Activated CD4-positive, CD25-positive, alpha-beta regulatory T cell treated with anti-CD3 and anti-CD28 coated beads, Interleukin-2, amount 50 U/mL, for 16 hours (primary cell): ENCODE data around the gene PLA1A.

Experiments
- DNase-seq: peaks from one replicate; pipeline ENCODE4 v3.0.0-alpha.2; 2020; ENCODE audit warnings: low read depth, low spot score

Gene PLA1A

DNA sequence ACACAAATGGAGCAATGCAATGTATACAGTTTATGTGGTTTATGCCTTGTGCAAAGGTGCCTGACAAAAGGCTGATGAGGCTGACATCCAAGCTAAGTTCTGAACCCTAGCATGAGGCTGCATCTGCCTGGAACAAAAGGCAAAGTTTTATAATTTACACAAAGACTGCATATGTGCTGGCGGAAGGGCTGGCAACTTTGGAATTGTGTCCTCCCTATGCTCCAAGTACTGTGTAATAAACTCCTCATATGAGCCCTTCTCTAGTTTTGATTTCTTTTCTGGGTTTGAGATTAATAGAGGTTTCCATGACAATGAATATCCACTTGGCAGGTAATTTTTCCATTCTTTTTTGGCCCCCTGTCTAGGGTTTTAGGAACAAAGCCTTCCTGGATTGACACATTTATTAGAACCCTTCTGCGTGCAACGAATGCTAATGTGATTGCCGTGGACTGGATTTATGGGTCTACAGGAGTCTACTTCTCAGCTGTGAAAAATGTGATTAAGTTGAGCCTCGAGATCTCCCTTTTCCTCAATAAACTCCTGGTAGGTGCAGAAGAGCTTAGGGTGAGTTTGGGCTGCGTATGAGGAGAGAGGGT, 10.8 kb downstream of the PLA1A start:
- DNase-seq, result no peak

DNA sequence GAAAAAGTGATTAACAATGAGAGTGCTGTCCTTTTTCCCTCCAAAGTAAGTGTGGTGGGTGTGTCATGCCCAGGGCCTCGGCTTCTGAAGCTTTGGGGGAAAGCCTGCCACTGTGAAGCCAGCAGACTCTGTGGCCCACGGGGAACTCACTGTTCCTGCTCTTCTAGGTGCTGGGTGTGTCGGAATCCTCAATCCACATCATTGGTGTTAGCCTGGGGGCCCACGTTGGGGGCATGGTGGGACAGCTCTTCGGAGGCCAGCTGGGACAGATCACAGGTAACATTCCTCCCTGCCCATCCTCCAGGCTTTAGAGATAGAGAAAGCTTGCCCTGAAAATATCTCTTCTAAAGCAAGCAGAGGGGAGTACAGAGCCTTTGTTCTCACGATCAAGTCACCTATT, 11.6 kb downstream of the PLA1A start:
- no peak for DNase-seq

DNA sequence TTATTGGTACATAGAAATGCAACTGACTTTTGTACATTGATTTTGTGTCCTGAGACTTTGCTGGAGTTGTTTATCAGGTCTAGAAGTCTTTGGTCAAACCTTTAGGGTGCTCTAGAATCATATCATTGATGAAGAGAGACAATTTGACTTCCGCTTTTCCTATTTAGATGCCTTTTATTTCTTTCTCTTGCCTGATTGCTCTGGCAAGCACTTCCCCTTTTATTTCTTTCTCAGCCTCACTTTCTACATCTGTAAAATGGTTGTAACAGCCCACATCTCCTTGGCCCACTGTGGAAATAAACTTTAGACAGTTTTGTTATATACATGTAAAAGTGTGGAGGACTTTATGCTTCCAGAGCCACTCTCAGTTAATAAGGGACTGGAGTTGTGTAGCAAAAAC, 14.0 kb downstream of the PLA1A start:
- DNase-seq, result no peak

DNA sequence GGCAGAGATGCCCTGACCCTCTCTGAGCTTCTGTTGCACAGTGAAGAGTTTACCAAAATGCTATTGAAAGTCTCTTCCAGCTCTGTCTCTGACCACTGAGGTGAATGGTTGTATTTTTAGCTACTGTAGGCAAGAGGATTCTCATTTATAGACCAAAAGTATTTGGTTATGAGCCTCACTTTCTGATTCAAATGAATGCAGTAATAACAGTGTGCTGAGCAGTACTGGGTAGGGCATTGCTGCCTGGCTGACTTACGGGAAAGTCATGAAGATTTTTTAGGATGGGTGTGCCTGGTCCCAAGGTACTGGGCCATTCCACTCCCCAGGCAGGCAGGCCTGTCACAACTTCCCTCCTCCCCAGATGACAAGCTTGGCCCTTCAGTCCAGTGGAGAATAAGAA, 15.5 kb downstream of the PLA1A start:
- DNase-seq, result no peak

DNA sequence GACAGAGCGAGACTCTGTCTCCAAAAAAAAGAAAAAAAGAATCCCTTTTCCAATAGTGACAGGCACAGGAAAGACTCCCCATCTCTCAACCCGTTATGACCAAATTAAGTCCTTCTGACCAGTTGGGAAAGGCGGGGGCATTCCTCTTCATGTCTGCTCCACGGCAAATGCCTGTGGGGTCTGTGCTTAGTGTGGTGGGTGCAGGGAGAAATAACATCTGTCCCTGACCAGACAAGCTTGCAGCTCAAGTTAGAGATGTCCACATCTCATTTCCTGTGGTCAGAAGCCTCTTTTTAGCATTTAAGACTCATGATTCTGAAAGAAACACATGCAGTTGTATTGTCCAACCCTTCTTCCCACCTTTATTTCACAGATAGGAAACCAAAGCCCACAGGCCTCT, 16.2 kb downstream of the PLA1A start:
- no peak for DNase-seq

DNA sequence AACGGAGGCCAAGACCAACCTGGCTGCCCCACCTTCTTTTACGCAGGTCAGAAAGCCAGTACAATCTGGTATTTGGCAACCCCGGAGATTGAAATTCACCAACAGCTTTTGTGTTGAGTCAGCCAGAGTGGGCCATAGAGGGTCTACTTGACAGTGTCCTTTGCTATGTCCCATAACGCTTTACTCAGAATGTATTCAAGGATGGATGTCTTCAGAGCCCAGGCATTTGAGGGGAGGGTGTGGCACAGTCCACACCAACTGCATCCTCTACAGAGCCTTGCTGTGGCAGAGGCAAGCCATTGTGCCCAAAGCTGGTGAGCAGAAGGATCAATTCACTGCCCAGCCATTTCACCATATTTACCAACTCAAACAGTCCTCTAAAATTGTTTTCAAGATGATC, 18.4 kb downstream of the PLA1A start:
- no peak for DNase-seq

DNA sequence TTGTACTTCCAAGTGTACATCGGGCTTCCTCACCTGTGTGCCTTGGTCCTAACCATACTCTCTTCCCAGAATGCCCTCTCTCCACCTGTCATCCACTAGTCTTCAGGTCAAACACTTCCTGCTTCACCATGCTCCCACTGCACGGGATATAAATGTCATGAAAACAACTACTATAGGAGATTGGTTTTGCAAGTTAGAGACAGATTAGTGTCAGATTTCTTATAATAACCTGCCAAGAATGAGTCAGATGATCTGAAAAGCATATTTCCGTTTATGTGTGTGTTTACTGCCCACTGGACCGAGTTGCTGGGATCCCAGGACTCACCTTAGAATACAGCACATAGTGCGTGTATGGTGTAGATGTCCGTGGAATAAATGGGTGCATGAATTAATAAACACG, 21.4 kb downstream of the PLA1A start:
- no peak for DNase-seq

DNA sequence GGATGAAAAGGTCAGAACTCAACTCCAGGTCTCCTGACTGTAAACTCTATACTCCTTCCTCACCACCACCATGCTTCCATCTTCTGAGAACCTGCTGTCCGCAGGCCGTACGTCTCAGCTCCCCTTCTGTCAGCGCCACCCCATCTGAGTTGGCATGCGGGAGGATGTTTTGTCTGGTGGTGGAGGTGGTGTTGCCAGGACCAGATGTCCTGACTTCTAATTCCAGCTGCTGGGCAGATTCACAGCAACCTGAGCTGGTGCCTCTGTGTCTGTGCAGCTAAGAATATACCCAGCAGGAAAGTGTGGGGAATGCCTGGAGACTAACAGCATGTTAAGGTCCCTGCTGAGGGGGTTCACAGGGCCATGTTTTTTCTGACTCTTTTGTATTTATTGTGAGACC, 23.2 kb downstream of the PLA1A start:
- DNase-seq, result no peak

DNA sequence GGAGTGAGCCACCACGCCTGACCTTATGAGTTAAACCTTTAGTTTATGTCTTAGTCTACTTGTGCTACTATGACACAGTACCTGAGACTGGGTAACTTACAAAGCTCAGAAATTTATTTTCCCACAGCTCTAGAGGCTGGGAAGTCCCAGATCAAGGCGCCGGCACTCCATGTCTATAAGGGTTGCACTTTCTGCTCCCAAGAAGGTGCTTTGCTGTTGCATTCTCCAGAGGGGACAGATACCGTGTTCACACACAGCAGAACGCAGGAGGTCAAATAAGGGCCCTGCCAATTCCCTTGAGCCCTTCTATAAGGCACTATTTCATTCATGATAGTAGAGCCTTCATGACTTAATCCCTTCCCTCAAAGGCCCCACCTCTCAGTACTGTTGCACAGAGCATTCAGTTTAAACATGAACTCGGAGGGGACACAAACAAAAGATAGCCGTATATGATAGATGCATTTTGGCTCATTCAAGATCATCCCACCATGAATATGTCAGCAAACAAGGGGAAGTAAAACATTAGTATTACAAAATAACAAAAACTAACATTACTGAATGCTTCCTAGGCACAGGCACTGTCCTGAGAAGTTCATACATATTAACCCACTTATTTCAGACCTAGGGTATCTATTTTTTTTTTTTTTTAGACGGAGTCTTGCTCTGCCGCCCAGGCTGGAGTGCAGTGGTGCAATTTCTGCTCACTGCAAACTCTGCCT, 26.5 kb downstream of the PLA1A start:
- no peak for DNase-seq

DNA sequence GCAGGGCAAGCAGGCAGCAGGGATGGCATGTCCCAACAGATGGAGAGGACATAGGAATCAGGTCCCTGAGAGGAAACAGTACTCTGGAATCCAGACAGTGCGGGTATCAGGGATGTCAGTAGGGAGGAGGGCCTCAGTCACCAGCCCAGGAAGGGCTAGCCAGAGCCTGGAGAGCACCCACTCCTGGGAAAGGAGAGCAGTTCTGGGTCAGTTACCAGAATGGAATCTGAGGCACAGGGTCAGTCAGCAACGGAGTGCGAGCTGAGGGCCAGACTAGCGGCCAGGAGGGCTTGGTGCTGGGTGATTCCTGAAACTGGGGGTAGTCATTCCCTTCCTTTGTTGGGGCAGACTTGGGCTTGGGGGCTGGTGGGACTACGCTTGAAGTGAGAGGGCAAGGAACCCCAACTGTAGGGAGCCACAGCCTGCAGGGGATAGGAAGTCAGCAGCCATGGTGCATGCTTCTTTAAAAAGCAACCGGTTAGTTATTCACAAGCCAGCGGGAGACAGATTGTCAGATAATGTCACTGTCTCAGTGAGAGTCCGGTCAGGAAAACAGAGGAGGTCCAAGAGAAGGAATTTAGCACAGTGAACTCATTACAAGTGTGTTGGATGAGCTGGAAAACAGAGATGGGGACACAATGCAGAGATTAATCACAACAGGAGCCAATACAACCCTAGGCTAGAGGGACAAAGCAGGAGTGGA, 27.9 kb downstream of the PLA1A start:
- DNase-seq, result no peak

DNA sequence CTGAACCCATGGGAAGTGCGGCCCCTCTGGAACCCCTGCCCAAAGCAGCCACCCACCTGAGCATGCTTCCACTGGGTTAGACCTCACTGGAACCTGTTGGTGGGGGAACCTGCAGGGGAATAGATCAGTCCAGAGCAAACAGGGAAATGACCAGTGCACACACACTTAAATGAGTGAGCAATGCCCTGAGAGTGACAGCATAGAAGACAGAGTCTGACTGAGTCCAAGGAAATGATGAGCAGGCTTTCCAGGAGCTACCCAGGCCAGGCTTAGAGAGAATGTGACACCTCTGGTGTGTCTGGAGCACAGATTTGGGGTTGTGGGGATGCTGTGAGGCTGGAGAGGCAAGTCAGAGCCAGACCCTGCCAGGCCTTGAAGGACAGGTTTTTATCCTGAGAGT, 28.5 kb downstream of the PLA1A start:
- DNase-seq, result no peak

DNA sequence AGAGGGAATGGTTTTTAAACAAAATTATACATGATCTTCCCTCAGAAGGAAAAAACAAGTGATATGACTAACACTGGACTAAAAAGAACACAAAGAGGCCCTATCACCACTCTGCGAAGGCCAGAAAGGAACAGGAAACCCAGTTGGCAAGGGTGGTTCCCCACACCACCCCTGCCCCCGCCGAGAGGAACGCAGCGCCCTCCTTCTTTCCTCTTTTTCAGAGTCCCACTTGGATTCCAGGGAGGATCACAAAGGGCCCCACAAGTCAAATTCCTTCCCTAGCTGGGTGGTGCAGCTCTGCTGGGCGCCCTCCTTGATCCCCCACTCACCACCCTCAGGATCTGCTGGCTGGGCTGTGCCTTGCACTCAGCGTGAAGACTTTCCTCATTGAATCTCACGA, 29.8 kb downstream of the PLA1A start:
- no peak for DNase-seq

DNA sequence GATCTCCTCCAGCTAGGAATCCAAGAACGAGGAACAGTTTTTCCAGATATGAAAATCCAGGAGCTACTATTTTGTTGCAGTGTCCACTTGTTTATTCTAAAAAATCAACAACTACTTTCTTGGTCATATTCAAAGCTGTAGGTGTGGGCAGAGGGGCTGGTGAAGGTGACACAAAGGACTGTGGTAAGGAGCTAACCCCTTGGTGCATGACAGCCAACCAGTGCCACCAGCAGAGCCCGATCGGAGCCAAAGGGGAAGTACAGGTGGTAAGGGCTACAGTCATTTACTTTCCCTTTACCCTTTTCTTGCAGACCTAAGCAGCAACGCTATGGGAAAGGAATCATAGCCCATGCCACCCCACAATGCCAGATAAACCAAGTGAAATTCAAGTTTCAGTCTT, 30.7 kb downstream of the PLA1A start:
- peak; percentile 9 for DNase-seq

DNA sequence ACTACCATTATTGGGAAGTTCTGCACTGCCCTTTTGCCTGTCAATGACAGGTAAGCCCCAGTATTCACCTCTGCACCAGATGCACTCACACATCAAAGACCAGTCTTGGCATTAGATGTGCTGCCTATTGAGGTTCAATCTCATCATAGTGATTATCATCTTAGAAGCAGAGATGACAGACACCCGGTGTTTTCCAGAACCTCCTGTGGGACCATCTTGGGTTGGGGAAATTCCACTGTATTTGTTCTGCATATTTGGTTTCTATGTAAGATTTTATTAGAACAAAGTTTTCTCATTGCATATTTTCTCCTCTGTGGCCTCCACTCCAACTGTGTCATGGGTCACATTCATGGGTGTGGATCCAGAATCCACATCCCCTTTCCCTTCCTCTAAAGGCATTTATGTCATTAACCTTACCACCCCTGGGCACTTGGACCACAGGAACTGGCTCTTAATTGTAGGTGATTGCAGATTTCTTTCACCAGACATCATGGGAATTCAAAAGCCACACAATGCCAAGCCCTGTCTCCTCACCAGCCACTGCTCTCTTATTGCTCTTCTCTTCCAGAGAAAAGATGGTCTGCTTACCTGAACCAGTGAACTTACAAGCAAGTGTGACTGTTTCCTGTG, 31.2 kb downstream of the PLA1A start:
- DNase-seq, result no peak

DNA sequence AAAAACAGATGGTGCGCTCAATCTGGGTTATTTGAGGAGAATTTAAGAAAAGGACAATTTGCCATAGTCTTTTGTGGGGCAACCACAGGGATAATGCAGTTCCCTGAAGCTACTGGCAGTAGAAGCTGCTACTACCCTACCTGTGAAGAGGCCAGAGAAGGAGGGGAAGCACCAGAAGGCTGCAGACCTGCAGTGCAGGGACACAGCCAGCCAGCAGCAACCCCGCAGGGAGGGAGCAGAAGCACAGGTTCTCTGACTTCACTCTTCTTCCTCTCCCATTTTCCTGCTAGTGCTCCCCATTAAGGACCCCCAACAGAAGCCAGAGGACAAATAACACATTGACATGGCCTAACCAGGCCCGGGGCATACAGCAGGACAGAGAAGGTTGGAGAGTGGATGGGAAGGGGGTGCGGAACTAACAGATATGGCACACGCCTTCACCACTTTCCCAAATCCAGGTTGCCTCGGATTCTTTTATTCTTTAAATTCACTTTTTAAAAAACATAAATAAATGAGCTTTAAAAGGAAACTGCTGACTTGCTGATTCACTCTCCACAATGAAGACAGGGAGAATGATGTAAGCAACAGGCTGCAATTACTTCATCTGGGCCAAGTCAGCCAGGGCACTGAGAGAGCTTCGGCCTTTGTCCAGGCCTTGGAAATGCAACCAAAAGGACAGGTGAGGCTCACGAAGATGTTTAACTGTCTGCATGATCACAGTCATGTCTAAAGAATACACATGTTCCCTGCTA, 32.6 kb downstream of the PLA1A start:
- DNase-seq, result no peak

DNA sequence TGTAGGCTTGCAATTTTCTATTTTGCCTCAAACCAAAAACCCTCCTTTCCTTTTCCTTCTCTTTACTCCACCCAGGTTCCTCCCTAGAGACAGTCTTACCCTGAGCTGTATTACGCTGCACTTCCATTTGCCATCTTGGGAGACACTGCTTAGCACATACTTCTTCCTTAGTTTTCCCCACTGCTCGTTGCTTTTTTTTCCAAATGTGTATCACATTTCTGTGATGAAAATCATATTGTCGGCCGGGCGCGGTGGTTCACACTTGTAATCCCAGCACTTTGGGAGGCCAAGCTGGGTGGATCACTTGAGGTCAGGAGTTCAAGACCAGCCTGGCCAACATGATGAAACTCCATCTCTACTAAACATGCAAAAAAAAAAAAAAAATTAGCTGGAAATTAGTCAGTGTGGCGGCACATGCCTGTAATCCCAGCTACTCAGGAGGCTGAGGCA, 33.2 kb downstream of the PLA1A start:
- no peak for DNase-seq

DNA sequence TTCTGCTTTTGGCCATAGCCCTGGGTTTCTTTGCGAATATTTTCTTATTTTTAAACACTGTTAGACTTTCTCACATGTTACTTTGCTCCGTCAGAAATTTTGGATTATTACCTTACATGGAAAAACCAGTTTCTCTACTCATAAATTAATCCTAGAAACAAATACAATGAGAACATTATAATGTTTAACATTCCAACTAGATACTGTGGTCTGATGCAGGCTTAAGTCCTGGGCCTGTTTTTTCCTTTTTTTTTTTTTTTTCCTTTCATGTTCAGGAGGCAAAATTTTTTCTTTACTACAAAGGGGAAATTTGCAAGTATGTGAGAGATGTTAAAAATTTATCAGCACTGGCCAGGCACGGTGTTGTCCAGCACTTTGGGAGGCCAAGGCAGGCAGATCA, 33.8 kb downstream of the PLA1A start:
- no peak for DNase-seq

DNA sequence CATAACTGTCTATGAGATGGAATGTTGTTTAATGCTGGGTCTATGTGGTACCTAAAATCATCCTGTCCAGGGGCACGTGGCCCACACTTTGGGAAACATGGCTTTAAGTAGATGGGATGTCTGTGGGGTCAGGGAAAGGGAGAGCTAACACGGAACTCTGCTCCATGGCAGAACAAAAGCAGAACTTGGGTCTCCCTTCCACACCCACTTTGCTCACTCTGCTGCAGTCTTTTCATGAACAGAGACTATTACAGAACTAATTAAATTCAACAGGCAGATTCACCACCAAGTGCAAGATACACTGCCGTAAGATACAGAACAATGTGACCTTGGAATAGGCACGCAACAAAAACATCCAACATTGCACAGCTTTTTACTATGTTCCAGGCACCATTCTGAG, 34.5 kb downstream of the PLA1A start:
- no peak for DNase-seq

DNA sequence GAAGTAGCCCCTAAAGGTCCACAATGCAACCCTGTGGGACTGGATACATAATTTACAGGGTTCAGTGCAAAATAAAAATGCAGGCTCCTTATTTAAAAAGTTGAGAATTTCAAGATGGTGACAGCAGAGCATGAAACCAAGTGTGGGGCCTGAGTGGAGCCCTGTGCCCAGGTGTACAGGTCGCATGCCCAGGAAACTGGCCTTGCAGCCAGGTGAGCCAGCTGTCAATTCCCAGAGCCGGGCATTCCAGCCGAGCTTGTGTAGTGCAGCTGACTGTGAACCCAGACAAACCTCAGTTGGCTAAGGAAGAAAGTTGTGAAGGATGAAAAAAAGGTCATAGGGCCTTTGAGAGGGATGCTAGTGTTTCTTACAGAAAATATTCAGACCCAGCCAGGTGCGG, 35.1 kb downstream of the PLA1A start:
- no peak for DNase-seq

DNA sequence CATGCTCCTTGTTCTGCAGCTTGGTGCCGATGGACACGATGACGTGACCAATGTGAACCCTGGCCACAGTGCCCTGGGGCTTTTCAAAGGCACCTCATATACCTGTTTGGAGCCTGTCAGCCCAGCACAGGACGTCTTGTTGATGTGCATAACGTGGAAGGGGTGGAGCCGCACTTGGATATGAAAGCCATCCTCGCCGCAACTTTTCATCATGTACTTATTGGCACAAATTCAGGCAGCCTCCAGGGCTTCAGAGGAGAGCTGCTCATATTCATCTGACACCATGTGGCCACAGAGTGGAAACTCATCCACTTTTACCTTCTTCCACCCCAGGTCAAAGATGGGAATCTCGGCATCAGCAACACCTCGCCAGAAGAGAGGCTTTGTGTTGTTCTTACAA, 38.0 kb downstream of the PLA1A start:
- DNase-seq, result no peak

DNA sequence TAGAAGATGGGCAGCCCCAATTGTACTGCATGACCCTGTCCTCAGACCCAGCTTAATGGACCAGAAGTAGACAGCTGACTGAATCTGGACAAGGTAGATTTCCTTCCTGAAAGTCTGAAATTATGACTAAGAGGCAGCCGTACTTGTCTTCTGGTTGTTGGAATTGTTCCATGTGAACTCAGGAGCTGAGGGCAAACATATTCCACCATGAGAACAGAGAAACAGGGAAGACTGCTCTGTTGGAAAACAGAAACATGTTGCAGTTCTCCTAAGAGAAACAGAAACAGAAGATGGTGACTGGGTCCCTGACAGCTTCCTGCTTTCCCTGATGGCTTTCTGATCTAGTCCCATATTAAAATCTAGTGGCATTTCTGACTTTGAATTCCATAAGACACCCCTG, 38.6 kb downstream of the PLA1A start:
- no peak for DNase-seq
